Hepatic stellate cell (primary cell): ENCODE results near the gene PNMA8B.
A peak's percentile ranks its signal among the peaks of the same experiment; 100 is the strongest.

Experiments used
- DNase-seq: peaks from one replicate; pipeline ENCODE4 v3.0.0; 2011; ENCODE audit warnings: low spot score

The PNMA8B gene

GRCh38 chr19:46487178-46487801 lies 8.4 kb downstream of the PNMA8B start:
- DNase-seq = no peak

GRCh38 chr19:46486358-46486757 lies 9.3 kb downstream of the PNMA8B start:
- no peak for DNase-seq

GRCh38 chr19:46484656-46485055 lies 11.0 kb downstream of the PNMA8B start:
- DNase-seq = no peak

GRCh38 chr19:46482631-46483030 lies 13.0 kb downstream of the PNMA8B start:
- DNase-seq = no peak

GRCh38 chr19:46481947-46482346 lies 13.7 kb downstream of the PNMA8B start:
- DNase-seq = no peak

- DNase-seq = no peak
Measured at GRCh38 chr19:46481223-46481848, 14.3 kb downstream of the PNMA8B start.

- DNase-seq = no peak
Measured at GRCh38 chr19:46480415-46480814, 15.3 kb downstream of the PNMA8B start.

GRCh38 chr19:46478356-46478986 lies 17.2 kb downstream of the PNMA8B start:
- DNase-seq = no peak

GRCh38 chr19:46475986-46476385 lies 19.7 kb downstream of the PNMA8B start:
- no peak for DNase-seq

- DNase-seq = no peak
Measured at GRCh38 chr19:46474211-46474610, 21.5 kb downstream of the PNMA8B start.

GRCh38 chr19:46472592-46472991 lies 23.1 kb downstream of the PNMA8B start:
- no peak for DNase-seq

- DNase-seq = no peak
Measured at GRCh38 chr19:46471811-46472543, 23.7 kb downstream of the PNMA8B start.

- no peak for DNase-seq
Measured at GRCh38 chr19:46471116-46471733, 24.4 kb downstream of the PNMA8B start, which contains the start of gene PNMA8A. TSS of gene PNMA8A (minus strand) at chr19:46471563. CDS start at chr19:46471035, 528 bp downstream.

GRCh38 chr19:46470376-46470775 lies 25.3 kb downstream of the PNMA8B start:
- no peak for DNase-seq

- DNase-seq = no peak
Measured at GRCh38 chr19:46469541-46470185, 26.0 kb downstream of the PNMA8B start.

GRCh38 chr19:46466536-46467196 lies 29.0 kb downstream of the PNMA8B start:
- DNase-seq = peak; percentile 85

GRCh38 chr19:46463516-46463915 lies 32.2 kb downstream of the PNMA8B start:
- DNase-seq = no peak

GRCh38 chr19:46461537-46461936 lies 34.1 kb downstream of the PNMA8B start:
- no peak for DNase-seq

- DNase-seq = no peak
Measured at GRCh38 chr19:46460981-46461380, 34.7 kb downstream of the PNMA8B start.

- no peak for DNase-seq
Measured at GRCh38 chr19:46460055-46460454, 35.6 kb downstream of the PNMA8B start.

- DNase-seq = no peak
Measured at GRCh38 chr19:46456930-46457329, 38.7 kb downstream of the PNMA8B start.
